GM08714 (cell line): ENCODE measurements around the gene ENTPD2.

Source experiments
- H3K4me3 ChIP-seq: fragments of 200-500 bp; sonication (Bioruptor generic); 2 replicates; pipeline ENCODE4 v1.5.1; 2014; ENCODE audit warnings: mild to moderate bottlenecking, low read length, inconsistent platforms
- ZNF274 ChIP-seq: IDR thresholded peaks from 2 replicates; pipeline ENCODE4 v1.6.1; 2012; ENCODE audit warnings: mild to moderate bottlenecking, low read depth, low read length

Gene ENTPD2

DNA sequence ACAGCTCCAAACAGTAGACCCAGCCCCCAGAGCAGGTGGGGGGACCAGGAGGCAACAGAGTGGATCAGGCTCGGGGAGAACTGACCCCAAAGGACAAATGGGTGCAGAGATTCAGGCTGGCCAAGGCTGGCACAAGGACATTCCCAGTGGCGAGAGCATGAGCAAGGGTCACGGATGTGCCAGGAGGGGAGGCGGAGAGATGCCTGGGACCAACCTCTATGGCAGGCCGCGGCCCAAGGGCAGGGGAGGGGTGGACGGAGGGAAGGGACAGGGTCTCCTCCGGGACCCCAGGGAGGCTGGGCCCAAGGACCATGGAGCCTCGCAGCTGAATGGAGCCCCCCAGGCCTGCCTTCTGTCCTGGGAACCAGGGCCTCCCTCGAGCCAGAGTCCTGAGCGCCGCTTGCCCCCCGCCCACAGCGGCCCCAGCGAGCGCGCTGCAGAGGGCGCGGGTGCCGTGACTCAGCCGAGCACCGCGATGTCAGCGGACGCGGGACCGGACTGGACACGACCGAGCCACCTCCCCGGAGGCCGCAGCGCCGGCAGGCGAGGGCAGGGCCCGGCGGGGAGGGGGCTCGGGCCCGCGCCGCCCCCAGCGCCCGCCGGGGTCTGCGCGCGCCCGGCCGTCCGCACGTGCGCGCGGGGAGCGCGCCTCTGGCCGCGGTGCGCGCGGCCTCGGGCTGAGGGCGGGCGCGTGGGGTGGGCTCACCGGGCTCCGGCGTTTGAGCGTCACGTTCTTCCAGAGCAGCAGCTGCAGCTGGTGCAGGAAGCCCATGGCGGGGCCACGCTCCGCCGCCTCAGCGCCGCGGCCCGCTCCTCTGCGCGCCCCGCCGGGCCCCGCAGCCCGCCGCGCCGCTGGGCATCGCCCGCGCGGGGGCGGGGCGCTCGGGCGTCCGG lies 26.2 kb downstream of the ENTPD2 start, which contains the start of gene ABCA2:
Gene ABCA2, minus strand, starts transcription at position 869 of the 894 bp plus-strand sequence. Its CDS starts 97 bp downstream, at position 772.
- no peak for TF ChIP-seq ZNF274
- peak within 1 kb of the TSS; percentile 16; the same call in 1 of the 2 replicates for H3K4me3 ChIP-seq

- no peak for TF ChIP-seq ZNF274
- no peak overlapping the region for H3K4me3 ChIP-seq
Measured at GRCh38 chr9:137026828-137027227, 27.0 kb downstream of the ENTPD2 start.

- TF ChIP-seq ZNF274, result no peak
- H3K4me3 ChIP-seq, result no peak overlapping the region
Measured at GRCh38 chr9:137026384-137026783, 27.5 kb downstream of the ENTPD2 start.

- no peak overlapping the region for H3K4me3 ChIP-seq
- no peak for TF ChIP-seq ZNF274
Measured at GRCh38 chr9:137025517-137025966, 28.3 kb downstream of the ENTPD2 start.

- no peak overlapping the region for H3K4me3 ChIP-seq
Measured at GRCh38 chr9:137023583-137023991, 30.3 kb downstream of the ENTPD2 start.

DNA sequence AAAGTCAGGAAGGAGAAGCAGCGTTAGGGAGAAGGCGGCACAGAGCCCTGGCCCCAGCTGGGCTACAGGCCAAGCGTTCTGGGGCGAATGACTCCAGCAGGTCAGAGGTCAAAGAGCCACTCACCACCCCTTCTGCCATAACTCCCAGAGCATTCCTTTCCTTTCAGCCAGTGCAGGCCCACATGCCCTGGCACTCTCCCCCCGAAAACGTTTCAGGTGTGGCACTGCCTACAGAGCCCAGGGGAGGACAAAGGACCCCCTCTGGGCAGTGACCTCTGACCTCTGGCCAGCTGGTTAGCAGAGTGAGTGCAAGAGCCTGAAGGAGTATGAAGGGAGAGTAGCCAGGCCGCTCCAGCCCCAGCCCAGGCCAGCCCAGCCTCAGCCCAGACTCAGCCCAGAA lies 30.7 kb downstream of the ENTPD2 start:
- H3K4me3 ChIP-seq, result no peak overlapping the region
- TF ChIP-seq ZNF274, result no peak

More at GRCh38 chr9:137023583-137023991, 30.3 kb downstream of the ENTPD2 start:
- no peak for TF ChIP-seq ZNF274

DNA sequence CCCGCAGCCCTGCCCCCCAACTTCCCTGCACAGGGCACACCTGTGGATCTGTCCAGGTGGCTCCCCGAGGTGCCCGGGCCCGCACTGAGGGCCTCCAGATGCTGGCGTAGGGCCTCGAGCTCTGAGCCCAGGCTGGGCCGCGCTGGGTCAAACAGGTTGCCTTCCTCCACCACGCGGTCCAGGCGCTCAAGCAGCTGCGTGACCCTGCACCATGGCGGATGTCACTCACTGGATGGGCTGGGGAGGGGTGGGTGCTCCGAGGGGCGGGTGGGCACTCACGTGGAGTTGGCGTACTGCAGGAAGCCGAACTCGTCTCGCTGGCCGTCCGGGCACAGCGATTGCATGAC lies 31.2 kb downstream of the ENTPD2 start:
- no peak overlapping the region for H3K4me3 ChIP-seq
- TF ChIP-seq ZNF274, result no peak

DNA sequence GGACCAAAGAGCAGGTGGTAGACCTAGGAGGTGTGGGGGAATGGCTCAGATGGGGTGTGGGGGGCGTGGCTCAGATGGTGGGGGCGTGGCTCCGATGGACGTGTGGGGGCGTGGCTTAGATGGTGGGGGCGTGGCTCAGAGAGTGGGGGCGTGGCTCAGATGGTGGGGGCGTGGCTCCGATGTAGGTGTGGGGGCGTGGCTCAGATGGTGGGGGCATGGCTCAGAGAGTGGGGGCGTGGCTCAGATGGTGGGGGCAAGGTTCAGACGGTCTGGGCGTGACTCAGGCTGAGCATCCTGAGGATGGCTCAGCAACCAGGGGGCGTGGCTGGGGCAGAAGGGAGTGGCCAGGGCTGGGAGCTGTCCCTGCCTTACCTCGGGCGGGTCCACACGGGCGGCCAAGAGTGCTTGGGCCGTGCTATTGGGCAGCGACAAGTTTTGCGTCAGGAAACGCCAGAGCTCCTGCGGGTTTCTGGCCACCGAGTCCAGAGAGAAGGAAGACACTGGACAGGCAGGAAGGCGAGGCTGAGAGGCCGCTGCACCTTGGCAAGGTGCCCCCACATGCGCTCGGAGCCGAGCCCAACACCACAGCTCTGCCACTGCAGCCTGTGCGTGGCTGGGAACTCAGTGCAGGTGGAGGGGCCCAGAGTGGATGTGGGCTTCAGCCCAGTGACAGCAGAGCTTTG lies 31.7 kb downstream of the ENTPD2 start:
- H3K4me3 ChIP-seq, result no peak overlapping the region
- no peak for TF ChIP-seq ZNF274

DNA sequence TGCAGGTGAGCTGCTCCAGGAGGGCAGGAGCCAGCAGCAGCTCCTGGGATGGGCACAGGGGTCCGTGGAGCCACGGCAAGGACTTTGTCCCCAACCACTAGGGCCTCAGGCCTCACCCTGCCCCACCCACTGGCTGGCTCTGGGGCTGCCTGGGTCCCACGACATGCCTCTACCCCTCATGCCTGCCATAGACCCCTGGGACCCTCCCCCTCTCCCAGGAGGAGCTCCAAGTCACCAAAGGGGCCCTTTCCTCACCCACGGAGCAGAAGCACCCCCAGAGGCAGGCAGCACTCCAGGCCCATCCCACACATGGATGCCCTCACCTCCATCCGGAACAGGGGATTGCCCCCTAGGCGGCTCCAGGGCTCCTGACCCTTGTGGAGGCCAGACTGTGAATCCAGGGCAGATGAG lies 32.3 kb downstream of the ENTPD2 start:
- no peak overlapping the region for H3K4me3 ChIP-seq
- TF ChIP-seq ZNF274, result no peak

DNA sequence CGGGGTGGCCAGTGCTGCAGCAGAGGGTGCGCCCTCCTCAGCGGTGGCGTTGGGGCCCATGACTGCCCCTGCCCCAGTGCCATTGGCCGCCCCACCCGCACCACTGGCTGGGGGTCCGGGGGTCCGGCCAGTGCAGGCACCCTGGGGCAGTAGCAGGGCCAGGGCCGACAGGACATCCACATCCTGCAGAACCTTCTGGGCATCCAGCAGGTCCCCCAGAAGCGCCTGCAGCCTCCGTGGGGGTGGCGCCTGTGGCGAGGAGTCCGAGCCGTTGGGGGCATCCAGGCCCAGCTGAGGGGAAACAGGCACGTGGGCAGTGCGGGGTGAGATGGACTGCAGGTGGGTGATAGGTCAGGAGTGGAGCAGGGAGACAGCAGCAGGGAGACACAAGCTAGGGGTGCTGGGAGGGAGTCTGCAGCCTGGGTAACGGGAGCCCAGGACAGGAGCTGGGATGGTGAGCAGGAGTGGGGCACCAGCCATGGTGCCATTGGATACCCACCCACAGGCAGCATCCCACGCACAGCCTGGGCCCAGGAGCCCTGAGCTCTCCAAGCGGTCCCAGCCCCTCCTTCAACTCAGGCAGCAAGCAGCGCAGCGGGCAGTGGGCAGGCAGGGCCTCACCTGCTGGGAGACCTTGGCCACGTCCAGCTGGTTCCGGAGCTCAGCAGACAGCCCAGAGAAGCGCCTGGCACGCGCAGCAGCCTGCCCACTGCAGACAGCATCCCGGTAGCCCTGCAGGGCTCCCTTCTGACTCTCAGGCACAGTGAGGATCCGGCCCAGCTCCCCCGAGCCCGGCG lies 32.9 kb downstream of the ENTPD2 start:
- no peak overlapping the region for H3K4me3 ChIP-seq
- no peak for TF ChIP-seq ZNF274

GRCh38 chr9:137019891-137020683 lies 33.8 kb downstream of the ENTPD2 start:
- no peak overlapping the region for H3K4me3 ChIP-seq
- TF ChIP-seq ZNF274, result no peak

DNA sequence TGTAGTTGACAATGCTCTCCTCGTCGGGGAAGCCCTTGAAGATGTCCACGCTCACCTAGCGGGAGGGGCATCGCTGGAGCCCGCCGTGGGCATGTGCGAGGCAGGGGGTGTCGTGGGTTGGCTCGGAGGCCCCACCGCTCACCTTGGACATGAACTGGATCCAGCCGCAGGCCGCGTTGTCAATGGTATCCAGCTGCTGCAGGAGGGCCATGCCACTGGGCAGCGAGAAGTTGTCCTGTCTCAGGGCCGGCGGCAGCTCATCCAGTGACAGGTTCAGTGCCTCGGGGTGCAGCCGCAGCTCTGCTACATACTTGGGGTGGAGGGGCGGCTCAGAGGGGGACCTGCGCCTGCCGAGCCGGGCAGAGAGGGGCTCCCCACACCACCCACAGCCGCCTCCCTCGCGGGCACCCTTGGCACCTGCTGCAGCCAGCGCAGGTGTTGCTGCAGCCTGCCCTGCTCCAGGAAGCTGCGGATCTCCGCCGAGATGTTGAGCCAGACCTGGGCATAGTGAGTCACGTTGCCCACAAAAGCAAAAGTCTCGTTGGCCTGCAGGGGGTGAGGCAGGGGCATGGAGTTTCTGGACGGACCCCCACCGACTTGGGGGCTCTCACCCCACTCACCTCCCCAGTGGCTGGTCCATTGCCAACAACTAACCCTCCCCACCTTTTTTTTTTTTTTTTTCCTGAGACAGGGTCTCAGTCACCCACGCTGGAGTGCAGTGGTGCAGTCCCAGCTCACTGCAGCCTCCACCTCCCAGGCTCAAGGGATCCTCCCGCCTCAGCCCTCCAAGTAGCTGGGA lies 34.9 kb downstream of the ENTPD2 start:
- no peak overlapping the region for H3K4me3 ChIP-seq
- no peak for TF ChIP-seq ZNF274

DNA sequence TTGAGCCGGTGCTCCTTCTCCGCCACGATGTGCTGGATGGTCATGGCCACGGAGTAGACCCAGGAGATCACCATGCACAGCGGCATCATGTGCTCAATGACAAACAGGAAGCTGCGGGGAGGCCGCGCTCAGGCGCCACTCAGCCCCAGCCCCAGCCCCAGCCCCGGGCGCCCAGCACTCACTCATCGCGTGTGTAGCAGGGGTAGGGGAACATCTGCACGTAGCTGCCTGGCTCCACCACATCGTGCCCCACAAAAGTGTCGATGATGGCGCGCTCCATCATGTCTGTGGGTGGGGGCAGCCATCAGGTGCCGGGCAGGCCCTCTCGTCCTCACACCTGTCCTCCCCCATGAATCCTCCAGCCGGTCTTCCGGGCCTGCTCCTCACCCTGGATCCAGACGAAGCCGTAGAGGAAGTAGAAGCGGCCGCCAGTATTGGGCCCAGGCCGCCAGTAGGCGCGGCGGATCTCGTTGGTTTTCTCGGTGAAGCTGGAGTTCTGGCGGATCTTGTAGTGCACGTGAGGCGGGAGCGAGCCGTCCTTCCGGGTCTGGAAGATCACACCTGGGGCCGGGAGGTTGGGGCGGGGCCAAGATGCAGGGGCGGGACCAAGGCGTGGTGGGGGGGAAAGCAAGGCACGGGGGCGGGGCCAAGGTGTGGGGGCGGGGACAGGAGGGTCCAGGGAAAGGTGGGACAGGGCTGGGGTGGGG lies 35.9 kb downstream of the ENTPD2 start:
- H3K4me3 ChIP-seq, result no peak overlapping the region
- TF ChIP-seq ZNF274, result no peak
